HG03108 (cell line): ENCODE results near the gene CCN6.
A peak's percentile ranks its signal among the peaks of the same experiment; 100 is the strongest.
"Not testable (repeated sequence)": the region's sequence is repeated elsewhere in the genome, so short reads cannot be mapped to it uniquely, and the experiment has no call there.

Source experiments
- ATAC-seq: cut with Tn5 transposase; IDR thresholded peaks from one replicate; pipeline ENCODE4 v1.9.1; 2021; ENCODE audit warnings: moderate library complexity; ENCODE audit not compliant: unreplicated experiment

CCN6 gene

DNA sequence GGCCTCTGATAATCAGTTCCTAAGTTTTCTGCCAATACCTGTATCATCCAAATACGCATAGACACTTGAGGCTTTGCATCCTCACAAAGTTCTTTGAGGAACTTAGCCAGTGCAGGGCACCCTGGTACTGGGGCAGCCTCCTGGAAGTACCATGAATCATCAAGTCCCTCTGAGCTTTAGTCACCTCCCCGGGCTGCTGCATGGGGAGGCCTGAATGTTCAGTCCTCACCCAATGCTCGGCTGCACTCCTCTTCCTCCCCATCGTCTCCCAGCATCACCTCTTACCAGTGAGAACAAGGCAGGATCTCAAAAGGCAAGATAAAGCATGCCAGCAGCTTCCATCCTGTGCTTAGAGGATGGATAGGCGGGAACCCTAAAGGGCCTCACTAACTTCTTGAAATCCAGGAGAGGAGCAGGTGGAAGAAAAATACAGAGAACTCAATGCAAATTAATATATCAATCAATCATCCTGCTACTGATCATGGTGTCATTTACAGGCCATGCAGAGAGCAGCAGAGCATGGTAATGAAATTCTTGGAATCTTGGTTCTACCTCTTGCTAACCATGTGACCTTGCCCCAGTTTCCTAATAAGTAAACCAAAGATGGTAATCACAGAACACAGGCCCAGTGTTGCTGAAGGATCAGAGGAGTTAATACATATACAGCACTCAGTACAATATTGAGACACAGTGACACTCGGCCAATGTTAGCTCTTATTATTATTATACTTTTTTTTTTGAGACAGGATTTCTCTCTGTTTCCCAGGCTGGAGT is 4.7 kb upstream of the CCN6 start:
- no peak for ATAC-seq

DNA sequence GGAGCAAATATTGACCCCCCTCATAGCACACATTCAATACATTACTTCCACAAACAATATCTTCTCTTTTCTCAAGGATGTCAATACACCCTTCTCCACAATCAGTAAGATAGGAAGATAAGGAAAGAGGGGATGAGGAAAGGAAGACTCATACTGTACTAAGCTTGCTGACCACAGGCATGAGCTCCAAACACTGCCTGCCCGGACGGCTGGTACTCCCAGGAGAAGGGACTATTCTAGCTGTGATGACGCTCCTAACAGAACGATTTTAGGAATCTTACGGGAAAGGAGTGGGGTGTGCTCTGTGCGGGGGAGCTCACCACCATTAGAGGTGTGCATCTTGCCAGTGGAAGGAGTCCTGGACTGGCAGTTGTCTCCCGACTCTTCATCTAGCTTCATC is 3.9 kb upstream of the CCN6 start:
- no peak for ATAC-seq

GRCh38 chr6:112050429-112050828 is 3.5 kb upstream of the CCN6 start:
- ATAC-seq, result no peak

- ATAC-seq, result not testable (repeated sequence)
These were observed 2.6 kb upstream of the CCN6 start for GRCh38 chr6:112051251-112051740.

- ATAC-seq, result no peak
These were observed 769 bp downstream of the CCN6 start for GRCh38 chr6:112054555-112055190.

DNA sequence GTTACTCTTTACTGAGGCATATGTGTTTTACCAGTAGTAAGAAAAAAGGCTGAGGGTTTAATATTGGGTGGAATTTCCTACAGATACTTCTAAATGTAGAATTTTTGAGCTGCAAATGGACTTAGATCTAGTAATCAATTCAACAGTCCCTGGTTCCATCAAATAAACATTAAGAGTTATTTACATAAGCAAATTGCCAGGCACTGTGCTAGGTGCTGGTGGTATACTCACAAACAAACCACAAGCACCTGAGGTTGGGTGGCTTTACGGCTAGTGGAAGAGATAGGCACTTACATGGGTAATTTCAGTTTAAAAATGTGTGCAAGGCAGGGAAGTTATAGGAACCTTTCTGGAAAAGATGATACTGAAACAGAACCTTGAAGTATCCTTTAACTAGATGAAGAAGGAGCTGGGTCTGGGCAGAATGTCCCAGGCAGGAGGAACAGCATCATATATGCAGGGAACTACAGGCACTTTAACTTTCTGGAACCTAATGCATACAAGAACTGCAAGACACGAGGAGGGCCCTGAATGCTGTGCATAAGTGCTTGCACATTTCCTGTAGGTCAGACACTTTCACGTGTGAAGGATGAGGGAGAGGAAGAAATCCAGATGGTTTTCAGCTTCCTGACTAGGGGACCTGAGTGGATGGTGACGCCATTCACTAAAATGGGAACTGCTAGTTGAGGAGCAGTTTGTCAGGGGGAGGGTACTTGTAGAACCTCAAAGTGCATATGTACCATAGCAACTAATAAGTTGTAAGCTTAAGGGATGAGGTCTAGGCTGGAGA is 4.5 kb downstream of the CCN6 start:
- no peak for ATAC-seq

GRCh38 chr6:112061605-112062004 is 7.7 kb downstream of the CCN6 start:
- no peak for ATAC-seq

DNA sequence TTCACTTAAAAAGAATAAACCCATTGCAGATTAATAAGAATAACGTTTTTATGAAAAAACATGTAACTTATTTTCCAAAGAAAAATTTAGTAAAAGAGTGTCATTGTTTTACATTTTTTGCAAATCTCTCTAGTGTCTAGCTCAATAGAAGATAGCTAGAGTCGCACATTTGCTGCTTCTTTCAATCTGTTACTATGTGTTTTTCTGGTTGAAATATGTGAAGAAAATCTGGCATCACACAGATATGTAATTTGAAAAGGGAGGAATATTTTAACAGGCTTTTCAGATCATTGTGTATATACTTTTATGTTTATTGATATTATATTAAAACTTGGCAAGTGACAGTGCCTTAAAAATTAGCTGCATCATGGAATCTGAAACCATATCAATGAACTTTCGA is 9.1 kb downstream of the CCN6 start:
- no peak for ATAC-seq

DNA sequence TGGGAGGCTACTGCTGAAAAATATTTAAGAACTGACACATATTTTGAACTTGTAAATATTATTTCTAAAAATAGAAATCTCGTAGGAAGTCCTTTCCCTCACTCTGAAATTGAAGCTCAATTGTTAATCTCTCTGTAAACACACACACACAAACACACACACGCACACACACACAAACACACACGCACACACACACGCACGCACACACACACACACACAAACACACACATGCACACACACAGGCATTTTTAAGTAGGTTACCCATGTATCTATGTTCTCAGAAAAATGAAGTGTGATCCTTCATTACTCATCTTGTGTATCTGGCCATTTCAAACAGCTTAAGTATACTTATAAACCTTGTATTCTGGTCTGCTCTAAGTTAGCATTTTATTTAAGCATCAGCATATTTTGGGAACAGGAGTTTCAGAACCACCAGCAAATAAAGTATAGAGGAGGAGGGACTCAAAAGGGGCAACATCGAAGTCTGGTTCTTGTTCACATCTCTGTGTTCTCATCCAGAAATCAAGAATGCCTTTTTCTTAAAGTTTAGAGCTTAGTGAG is 11.6 kb downstream of the CCN6 start:
- no peak for ATAC-seq

- no peak for ATAC-seq
These were observed 12.7 kb downstream of the CCN6 start for GRCh38 chr6:112066606-112067005.

DNA sequence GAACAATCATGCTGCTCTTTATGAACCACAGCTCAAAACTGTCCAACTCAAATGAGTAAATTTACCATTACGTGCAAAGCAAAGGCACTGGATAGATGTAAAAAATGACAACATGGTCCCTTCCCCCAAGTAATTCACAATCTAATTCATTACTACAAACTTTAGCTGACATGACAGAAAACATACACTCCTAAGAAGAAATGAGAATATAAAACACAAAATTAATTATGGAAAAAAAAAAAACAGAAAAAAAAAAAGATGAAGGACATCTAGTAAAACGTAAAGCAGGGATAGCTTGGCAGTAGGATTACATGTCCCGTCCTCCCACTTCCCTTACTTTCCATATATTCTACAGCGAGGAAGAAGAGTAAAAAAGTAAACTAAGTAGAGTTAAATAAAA is 27.7 kb downstream of the CCN6 start:
- ATAC-seq, result no peak

DNA sequence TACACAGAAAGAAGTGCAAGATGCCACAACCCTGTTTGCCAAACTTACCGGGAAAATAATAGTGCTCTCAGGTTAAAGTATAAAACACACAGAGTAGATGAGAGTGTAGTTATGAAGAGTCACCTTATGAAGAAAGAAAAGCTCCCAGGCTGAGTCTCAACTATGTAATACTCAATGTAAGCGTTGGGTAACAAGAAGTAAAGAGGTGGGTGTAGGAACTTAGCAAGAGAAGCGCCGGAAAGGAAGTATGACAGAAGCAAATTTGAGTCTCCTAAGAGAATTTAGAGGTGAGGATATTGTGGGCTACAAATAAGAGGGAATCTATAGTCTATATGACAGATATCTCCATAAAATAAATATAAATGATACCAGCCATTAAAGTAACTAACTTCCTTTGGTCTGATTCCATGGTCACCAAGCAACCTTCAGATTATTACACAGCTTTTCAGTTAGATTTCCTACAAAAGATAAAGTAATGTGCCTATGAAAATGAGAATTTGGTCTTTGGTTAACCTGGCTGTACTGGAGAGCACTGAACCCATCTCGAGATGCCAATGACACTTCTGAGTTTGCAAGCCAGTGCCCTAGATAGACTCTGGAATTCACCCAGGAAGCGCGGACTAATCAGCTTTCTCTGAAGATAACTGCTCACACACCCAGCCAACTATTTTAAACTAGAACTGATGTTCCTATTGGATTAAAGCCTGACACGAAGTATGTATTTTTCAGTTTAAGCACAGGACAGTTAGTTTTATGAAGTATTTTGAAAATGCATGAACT is 31.6 kb downstream of the CCN6 start:
- ATAC-seq, result no peak

- peak; percentile 19 for ATAC-seq
These were observed 32.8 kb downstream of the CCN6 start for GRCh38 chr6:112086744-112087135.

DNA sequence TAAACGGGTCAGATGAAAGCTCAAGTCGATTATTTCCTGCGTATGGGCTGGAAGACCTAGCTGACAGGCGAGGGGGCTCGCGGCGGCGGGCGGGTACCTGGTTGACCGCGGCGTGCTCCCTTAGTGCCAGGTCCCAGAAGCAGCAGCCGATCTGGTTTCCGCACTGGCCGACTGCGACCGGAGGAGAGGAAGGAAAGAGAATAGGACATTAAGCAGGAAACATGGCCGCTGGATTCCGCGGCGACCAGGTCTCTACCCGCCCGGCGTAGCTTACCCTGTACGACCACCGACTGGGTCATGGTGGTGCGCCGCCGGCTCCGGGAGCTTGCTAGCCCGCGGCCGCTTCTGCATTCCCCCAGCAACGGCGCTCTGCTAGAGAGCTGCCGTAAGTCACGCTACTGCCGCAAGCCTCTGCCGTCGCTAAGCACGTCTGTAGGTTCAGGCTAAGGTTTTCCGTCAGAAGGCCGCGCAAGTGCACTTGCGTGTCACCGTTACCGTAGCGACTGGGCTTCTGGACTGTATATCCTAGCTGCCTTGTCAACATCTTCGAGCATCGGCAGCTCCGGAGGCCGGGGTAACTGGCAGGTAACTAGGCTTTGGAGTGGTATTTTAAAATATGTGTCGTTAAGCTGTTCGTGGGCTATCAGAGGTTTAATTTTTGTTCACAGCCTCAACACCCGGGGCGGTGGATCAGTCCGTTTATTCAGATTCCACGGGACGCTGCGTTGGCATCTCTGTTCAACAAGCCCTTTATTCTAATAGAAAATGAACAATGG is 33.4 kb downstream of the CCN6 start, which contains the start of the genes FAM229B and TUBE1:
FAM229B (plus strand) TSS at position 456 of the 776 bp plus-strand sequence. CDS start 11,693 bp downstream, outside the sequence.
TUBE1 (minus strand) TSS at position 347 of the 776 bp plus-strand sequence; CDS start at position 299, 48 bp downstream.
- ATAC-seq, result peak; percentile 98

- peak; percentile 0 for ATAC-seq
These were observed 34.0 kb downstream of the CCN6 start for GRCh38 chr6:112087916-112088315.

DNA sequence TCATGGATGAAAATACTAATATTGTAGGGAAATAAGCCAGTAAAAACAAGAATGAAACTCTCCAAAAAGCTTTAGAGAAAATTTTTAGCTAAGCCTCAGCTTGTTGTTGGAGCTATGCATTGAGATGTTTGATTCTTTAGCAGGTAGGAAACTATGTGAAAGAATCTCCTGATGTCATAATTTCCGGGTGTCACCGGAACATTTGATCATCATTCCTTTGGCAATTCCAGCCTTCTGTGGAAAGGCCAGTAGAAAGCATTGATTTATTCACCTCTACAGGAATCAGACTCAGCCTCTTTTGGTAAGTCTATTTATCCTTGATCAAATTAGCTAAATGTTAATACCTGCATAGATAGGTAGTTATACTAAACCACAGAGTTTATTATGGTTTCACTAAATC is 43.0 kb downstream of the CCN6 start:
- ATAC-seq, result no peak

DNA sequence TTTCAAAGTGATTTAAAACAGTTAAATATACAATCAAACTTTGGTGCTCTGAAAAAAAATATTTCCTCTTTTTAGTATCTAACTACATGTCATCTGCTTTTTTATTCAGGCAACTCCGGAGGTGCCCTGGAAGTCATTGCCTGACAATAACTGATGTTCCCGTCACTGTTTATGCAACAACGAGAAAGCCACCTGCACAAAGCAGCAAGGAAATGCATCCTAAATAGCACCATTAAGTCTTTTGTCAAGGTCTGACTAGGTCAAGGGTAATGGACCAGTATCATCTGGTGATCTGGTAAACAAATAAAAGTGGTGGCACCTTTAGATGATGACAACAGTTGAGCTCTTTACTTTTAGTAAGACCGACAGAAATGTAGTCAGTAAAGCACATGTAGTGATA is 46.7 kb downstream of the CCN6 start:
- ATAC-seq, result no peak

- not testable (repeated sequence) for ATAC-seq
These were observed 52.1 kb downstream of the CCN6 start for GRCh38 chr6:112106026-112106425.

GRCh38 chr6:112106562-112106961 is 52.7 kb downstream of the CCN6 start:
- ATAC-seq, result no peak

GRCh38 chr6:112109262-112109661 is 55.4 kb downstream of the CCN6 start:
- ATAC-seq, result no peak
